Measurements from ENCODE around the gene ALDH9A1. TPM values are rescaled to one million over a fixed set of nuclear protein-coding genes. Genes with fewer than 3 reads are reported as not detected.
A peak's percentile ranks its signal among the peaks of the same experiment; 100 is the strongest.
"Not testable (repeated sequence)": the region's sequence is repeated elsewhere in the genome, so short reads cannot be mapped to it uniquely, and the experiment has no call there.

ALDH9A1 gene
- total RNA-seq, 4 donors from 2014 or later = 74.4 to 123 (median 98.4) TPM

- intact Hi-C loops (cut with DNase I; ENCODE audit: low total_unique reads) = loop anchor here (10.0 kb wide), 1 partner anchor 202 kb away; no protein-coding TSS in a partner anchor
- TF ChIP-seq CTCF (IDR thresholded peaks at IDR 0.05) (no peak), POLR2A (IDR thresholded peaks at IDR 0.05) (no peak)
- WGBS, 2 donors = 82 to 92% methylated on average over 5 of the region's 5 CpGs
- DNase-seq (ENCODE audit: low spot score in 2 of 2) = no peak
- no peak overlapping the region for H3K4me3 ChIP-seq (ENCODE audit: low read depth, poor library complexity, severe bottlenecking)
Observed at GRCh38 chr1:165712764-165713163, 14.4 kb upstream of the ALDH9A1 start.

GRCh38 chr1:165707984-165708706 is 9.8 kb upstream of the ALDH9A1 start:
- TF ChIP-seq POLR2A (IDR thresholded peaks at IDR 0.05) (no peak), CTCF (IDR thresholded peaks at IDR 0.05) (no peak)
- H3K4me3 ChIP-seq (ENCODE audit: low read depth, poor library complexity, severe bottlenecking) = no peak overlapping the region
- intact Hi-C loops (cut with DNase I; ENCODE audit: low total_unique reads) = no loop called here
- no peak for DNase-seq (ENCODE audit: low spot score in 2 of 2)
- WGBS, 2 donors = 80 to 91% methylated on average over 11 of the region's 11 CpGs

GRCh38 chr1:165703648-165704047 is 5.3 kb upstream of the ALDH9A1 start:
- 81 to 84% methylated on average over 2 of the region's 2 CpGs for WGBS, 2 donors

GRCh38 chr1:165701922-165702321 is 3.6 kb upstream of the ALDH9A1 start:
- DNase-seq (ENCODE audit: low spot score in 2 of 2); H3K4me3 ChIP-seq (ENCODE audit: low read depth, poor library complexity, severe bottlenecking); intact Hi-C loops (cut with DNase I; ENCODE audit: low total_unique reads): not testable (repeated sequence)
- 81 to 87% methylated on average over 7 of the region's 7 CpGs for WGBS, 2 donors

More at GRCh38 chr1:165703648-165704047, 5.3 kb upstream of the ALDH9A1 start:
- TF ChIP-seq POLR2A (IDR thresholded peaks at IDR 0.05) = no peak
- TF ChIP-seq CTCF (IDR thresholded peaks at IDR 0.05) = no peak
- H3K4me3 ChIP-seq (ENCODE audit: low read depth, poor library complexity, severe bottlenecking) = no peak overlapping the region
- DNase-seq (ENCODE audit: low spot score in 2 of 2) = no peak
- intact Hi-C loops (cut with DNase I; ENCODE audit: low total_unique reads) = no loop called here

GRCh38 chr1:165699577-165699976 is 1.2 kb upstream of the ALDH9A1 start:
- H3K4me3 ChIP-seq (ENCODE audit: low read depth, poor library complexity, severe bottlenecking) = no peak overlapping the region
- intact Hi-C loops (cut with DNase I; ENCODE audit: low total_unique reads) = no loop called here
- TF ChIP-seq POLR2A (IDR thresholded peaks at IDR 0.05) = no peak
- no peak for TF ChIP-seq CTCF (IDR thresholded peaks at IDR 0.05)
- no peak for DNase-seq (ENCODE audit: low spot score in 2 of 2)
- WGBS, 2 donors = 86 to 94% methylated on average over 3 of the region's 3 CpGs

GRCh38 chr1:165698761-165699052 is 345 bp upstream of the ALDH9A1 start:
- H3K4me3 ChIP-seq (ENCODE audit: low read depth, poor library complexity, severe bottlenecking) = peak overlapping the region; percentile 27
- intact Hi-C loops (cut with DNase I; ENCODE audit: low total_unique reads) = no loop called here
- no peak for TF ChIP-seq CTCF (IDR thresholded peaks at IDR 0.05)
- TF ChIP-seq POLR2A (IDR thresholded peaks at IDR 0.05) = no peak
- DNase-seq (ENCODE audit: low spot score in 2 of 2) = no peak
- WGBS, 2 donors = 1% methylated on average over 7 of the region's 7 CpGs
